ENCODE measurements around the gene LHX6. TPM values are rescaled to one million over a fixed set of nuclear protein-coding genes. Genes with fewer than 3 reads are reported as not detected.
A peak's percentile ranks its signal among the peaks of the same experiment; 100 is the strongest.

LHX6 gene
- total and polyA plus RNA-seq, 2 donors from 2014 or later = 0.82 to 4.9 TPM

GRCh38 chr9:122226142-122226757 is 2.5 kb downstream of the LHX6 start:
- H3K27me3 ChIP-seq (ENCODE audit: control insufficient read depth, insufficient read depth, low read length) = peaks cover 70% of the 10 kb centered on the region
- intact Hi-C loops (cut with DNase I) = no loop called here
- H3K4me1 ChIP-seq (ENCODE audit: control insufficient read depth in 2 of 3, insufficient read depth in 2 of 3, low read depth in 1 of 3, low read length in 3 of 3) = peaks cover 0 to 5% (median 0%) of the 10 kb centered on the region in 3 donors
- no peaks in the 10 kb centered on the region for H3K9me3 ChIP-seq (ENCODE audit: control insufficient read depth in 2 of 3, insufficient read depth in 1 of 3, low read length in 3 of 3)
- DNase-seq (peak in 2 of 5 donors; percentile 32 to 72), FAIRE-seq (no peak)
- TF ChIP-seq CTCF (IDR thresholded peaks at IDR 0.05; ENCODE audit: borderline replicate concordance, extremely low read depth, insufficient read depth) = no peak
- H3K9ac ChIP-seq (ENCODE audit: low read length in 3 of 3) = no peak overlapping the region
- no peak overlapping the region for H3K27ac ChIP-seq (ENCODE audit: low read depth in 2 of 2, low read length in 2 of 2)
- no peaks in the 10 kb centered on the region for H3K36me3 ChIP-seq (ENCODE audit: control insufficient read depth in 2 of 3, insufficient read depth in 3 of 3, low read length in 3 of 3)
- H3K4me3 ChIP-seq (ENCODE audit: low read length in 3 of 3) = peak overlapping the region in 1 of 3 donors; percentile 22

GRCh38 chr9:122225312-122226141 is 3.2 kb downstream of the LHX6 start:
- Histone ChIP-seq H3K4me1 (ENCODE audit: control insufficient read depth in 2 of 3, insufficient read depth in 2 of 3, low read depth in 1 of 3, low read length in 3 of 3) (peaks cover 0 to 6% (median 3%) of the 10 kb centered on the region in 3 donors), H3K27me3 (ENCODE audit: control insufficient read depth, insufficient read depth, low read length) (peaks cover 68% of the 10 kb centered on the region), H3K9me3 (ENCODE audit: control insufficient read depth in 2 of 3, insufficient read depth in 1 of 3, low read length in 3 of 3) (no peaks in the 10 kb centered on the region), H3K9ac (ENCODE audit: low read length in 3 of 3) (no peak overlapping the region), H3K36me3 (ENCODE audit: control insufficient read depth in 2 of 3, insufficient read depth in 3 of 3, low read length in 3 of 3) (no peaks in the 10 kb centered on the region), H3K4me3 (ENCODE audit: low read length in 3 of 3) (peak overlapping the region in 1 of 3 donors; percentile 22), H3K27ac (ENCODE audit: low read depth in 2 of 2, low read length in 2 of 2) (no peak overlapping the region)
- TF ChIP-seq CTCF (IDR thresholded peaks at IDR 0.05; ENCODE audit: borderline replicate concordance, extremely low read depth, insufficient read depth) = no peak
- FAIRE-seq = no peak
- intact Hi-C loops (cut with DNase I) = no loop called here
- peak in 4 of 5 donors; percentile 28 to 70 (median 52) for DNase-seq

- peaks cover 0 to 19% (median 3%) of the 10 kb centered on the region in 3 donors for H3K4me1 ChIP-seq (ENCODE audit: control insufficient read depth in 2 of 3, insufficient read depth in 2 of 3, low read depth in 1 of 3, low read length in 3 of 3)
- no peak overlapping the region for H3K4me3 ChIP-seq (ENCODE audit: low read length in 3 of 3)
- no peaks in the 10 kb centered on the region for H3K36me3 ChIP-seq (ENCODE audit: control insufficient read depth in 2 of 3, insufficient read depth in 3 of 3, low read length in 3 of 3)
- intact Hi-C loops (cut with DNase I) = no loop called here
- DNase-seq (no peak), FAIRE-seq (no peak)
- TF ChIP-seq CTCF (IDR thresholded peaks at IDR 0.05; ENCODE audit: borderline replicate concordance, extremely low read depth, insufficient read depth) = no peak
- no peak overlapping the region for H3K27ac ChIP-seq (ENCODE audit: low read depth in 2 of 2, low read length in 2 of 2)
- no peaks in the 10 kb centered on the region for H3K9me3 ChIP-seq (ENCODE audit: control insufficient read depth in 2 of 3, insufficient read depth in 1 of 3, low read length in 3 of 3)
- peaks cover 71% of the 10 kb centered on the region for H3K27me3 ChIP-seq (ENCODE audit: control insufficient read depth, insufficient read depth, low read length)
- H3K9ac ChIP-seq (ENCODE audit: low read length in 3 of 3) = no peak overlapping the region
These were observed 5.3 kb downstream of the LHX6 start for GRCh38 chr9:122223435-122223834.

All from kidney (tissue), 14 donors.